AG08396 (cell line): ENCODE measurements around the gene BCDIN3D.
"Not testable (repeated sequence)": the region's sequence is repeated elsewhere in the genome, so short reads cannot be mapped to it uniquely, and the experiment has no call there.

Experiments
- DNase-seq: peaks from one replicate; pipeline ENCODE4 v3.0.0; 2012; ENCODE audit warnings: low spot score, mixed read lengths

BCDIN3D gene, protein sequence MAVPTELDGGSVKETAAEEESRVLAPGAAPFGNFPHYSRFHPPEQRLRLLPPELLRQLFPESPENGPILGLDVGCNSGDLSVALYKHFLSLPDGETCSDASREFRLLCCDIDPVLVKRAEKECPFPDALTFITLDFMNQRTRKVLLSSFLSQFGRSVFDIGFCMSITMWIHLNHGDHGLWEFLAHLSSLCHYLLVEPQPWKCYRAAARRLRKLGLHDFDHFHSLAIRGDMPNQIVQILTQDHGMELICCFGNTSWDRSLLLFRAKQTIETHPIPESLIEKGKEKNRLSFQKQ

GRCh38 chr12:49842519-49843352 lies at the start of gene BCDIN3D:
Gene BCDIN3D, minus strand, starts transcription at chr12:49843106. Its CDS starts 19 bp downstream, at chr12:49843087.
- peak; percentile 91 for DNase-seq

DNA sequence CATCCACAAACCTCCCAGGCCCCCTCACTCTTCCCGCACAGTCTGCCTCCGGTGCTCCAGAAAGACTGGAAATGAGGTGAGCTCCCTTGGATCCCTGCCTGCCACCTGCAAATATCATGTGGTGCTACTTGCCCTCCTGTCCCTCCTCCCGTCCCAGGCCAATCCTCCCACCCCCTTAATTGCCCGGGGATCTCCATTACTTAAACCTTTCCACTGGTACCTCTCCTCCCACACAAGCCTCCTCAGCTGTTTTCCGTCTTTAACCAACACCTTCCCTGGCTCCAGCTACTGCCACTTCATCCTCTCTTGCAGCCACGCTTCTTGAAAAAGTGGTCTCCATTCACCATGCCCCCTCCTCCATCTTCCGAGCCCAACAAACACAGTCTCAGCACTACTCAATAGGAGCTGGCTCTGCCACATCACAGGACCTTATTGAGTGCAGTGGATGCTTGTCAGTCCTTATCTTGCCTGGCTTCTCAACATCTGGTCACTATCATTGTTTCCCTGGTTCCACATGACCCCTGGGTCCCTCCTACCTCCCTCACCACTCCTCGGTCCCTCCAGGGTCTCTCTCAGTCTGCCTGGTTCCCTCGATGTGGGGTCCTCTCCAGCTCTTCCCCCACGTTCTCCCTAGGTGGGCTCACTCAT lies 49.3 kb upstream of the BCDIN3D start:
- DNase-seq, result no peak

DNA sequence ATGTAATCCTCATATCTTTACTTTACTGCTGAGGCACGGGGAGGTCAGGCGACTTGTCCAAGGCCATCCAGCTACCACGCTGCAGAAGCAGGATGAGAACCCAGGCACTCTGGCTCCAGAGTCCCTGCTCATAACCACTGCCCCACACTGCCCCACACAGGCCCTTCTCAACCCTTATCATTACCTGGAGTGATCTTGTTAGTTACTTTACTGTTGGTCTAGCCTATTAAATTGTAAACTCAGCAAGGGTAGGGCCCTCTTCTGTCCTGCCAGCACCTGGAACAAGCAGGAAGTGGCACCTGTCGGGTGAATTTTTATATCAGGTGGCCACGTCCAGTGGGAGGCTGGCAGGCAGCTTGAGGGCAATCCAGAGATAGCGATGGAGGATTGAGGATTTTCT lies 48.6 kb upstream of the BCDIN3D start:
- DNase-seq, result no peak

DNA sequence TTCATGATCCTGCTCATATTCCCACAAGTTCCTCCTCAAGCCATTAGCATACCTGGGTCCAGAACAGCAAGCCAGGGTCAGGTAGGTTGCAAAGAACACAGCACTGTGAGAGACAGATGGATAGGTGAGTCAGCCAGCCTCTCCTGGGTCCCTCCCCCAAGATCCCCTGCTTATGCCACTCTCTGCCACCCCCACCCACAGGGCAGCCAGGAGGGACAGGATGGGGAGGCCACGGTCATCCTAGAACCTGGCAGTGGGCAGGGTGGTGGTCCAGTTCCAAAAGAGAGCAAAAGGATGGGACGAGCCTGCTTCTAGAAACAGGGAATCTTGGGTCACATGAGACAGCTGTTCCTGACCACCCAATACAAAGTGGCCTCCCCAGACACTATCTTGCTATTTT lies 48.1 kb upstream of the BCDIN3D start:
- DNase-seq, result no peak

DNA sequence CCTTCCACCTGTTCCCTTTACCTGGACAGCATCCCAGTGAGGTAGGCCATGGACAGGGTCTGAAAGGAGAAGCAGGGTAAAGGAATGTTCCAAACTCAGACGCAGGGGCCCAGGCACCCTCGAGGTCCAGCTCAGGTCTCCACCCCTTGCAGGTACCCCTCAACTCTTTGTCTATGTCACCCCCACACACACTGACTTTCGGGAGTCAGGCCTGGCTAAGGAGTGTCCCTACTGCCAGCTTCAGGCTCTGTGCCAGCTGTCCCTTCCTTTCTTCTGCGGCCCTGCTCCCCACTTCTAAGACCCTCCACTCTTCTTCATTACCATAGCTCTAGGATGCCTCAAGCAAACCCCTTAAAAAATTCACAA lies 47.2 kb upstream of the BCDIN3D start:
- no peak for DNase-seq

DNA sequence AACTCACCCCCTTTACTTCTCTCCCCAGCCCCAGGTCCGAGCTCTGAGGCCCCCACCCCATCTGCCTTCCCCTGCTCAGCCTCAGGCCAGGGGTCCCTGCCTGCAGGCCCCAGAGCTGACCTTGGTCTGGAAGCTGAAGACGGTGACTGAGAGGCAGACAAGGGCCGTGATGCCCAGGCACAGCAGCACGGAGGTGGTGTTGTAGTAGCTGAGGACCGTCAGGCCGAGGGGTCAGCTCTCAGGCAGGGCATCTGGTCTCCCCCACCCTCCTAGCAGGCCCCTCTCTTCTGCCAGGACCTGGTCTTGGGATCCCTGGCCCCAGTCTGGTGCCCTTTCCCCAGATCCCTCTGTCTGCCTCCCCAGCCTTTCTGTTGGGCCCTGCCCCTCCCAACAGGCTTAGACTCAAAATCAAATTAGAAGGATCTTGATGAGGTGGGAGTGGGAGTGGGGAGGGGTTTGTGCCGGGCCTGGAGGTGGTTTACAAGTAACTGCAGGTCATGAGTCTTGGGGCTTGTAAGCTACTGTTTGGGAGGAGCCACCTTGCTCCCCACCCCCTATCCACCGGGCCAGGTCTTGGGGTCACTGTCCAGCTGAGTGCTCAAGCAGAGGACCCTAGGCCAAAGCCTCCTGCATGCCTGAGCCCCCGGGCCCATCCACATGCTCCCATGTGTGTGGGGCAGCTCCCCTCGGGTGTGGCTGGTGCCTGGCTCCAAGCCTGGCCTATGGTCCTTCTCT lies 46.6 kb upstream of the BCDIN3D start:
- DNase-seq, result no peak

- no peak for DNase-seq
Measured at GRCh38 chr12:49888461-49889151, 45.7 kb upstream of the BCDIN3D start.

DNA sequence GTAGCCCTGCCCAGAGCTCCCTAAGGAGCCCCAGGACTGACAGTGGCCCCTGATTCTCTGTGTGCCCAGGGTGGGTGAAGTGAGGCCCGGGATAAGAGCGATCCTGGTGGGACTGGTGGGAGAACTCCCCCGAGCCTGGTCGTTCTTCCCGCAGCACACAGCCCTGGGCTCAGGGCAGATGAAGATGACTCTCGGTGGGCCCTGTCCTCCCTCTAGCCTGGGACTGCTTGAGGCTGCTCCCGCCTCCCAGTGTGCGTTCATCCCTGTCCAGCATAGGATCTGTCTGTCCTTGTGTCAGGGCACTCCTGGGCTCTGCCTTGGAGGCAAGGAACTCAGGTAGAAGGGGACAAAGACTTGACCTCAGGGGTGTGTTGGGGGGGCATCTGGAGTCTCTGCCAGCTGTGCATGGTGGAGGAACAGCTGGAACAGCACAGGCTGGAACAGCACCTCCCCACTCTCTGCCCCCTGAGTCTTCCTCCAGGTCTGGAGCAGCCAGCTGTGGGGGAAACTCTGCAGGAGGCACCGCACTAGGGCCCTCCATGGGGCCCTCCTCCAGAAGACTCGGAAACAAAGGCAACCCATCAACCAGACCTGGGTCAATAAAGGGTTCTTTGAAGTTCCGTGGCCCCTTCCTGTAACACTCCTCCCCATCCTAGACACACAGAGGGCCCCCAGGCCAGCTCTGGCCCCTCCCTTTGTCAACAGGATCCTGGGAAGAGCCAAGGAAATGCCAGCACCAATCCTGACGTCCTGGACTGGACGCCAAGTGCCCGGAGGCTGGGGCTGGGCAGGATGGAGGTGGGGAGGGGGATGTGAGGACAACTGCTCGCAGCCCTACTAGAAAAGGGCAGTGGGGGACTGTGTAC lies 44.9 kb upstream of the BCDIN3D start:
- no peak for DNase-seq

DNA sequence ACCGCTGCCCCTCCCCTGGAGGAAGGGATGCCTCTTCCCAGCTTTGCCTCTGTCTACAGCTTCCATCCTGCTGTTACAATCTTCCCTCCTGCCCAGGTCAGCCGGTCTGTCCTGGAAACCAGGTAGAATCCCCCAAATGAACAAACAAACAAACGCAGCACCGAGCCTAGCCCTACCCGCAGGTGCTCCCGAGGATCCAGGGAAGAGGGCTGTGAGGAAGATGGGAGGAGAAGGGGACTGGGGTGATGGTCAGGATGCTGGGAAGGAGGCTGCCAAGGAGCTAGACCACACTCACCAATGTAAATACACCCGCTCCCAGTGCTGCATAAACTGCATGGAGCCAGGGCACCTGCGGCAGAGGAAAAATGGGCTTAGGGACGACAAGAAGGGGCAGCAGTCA lies 44.2 kb upstream of the BCDIN3D start:
- no peak for DNase-seq

GRCh38 chr12:49885663-49886461 lies 43.0 kb upstream of the BCDIN3D start:
- DNase-seq, result no peak

DNA sequence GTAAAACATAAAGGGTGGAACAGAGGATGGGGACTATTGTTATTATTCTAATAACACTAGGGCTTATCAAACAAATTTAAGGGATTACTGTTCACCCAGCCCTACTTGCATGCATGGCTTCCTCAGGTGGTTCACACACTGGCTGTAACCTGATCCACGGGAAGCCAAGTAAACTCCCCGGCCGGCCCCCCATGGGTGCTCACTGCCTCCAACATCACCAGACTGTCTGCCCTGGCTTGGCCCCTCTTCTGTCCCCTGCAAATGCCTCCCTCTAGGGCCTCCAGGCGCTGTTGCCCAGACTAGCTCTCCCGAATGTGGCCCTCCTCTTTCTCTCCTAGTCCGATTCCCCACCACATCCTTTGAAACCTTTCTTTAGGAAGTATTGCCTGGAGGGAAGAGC lies 42.2 kb upstream of the BCDIN3D start:
- DNase-seq, result no peak

GRCh38 chr12:49882851-49883464 lies 40.1 kb upstream of the BCDIN3D start:
- no peak for DNase-seq

DNA sequence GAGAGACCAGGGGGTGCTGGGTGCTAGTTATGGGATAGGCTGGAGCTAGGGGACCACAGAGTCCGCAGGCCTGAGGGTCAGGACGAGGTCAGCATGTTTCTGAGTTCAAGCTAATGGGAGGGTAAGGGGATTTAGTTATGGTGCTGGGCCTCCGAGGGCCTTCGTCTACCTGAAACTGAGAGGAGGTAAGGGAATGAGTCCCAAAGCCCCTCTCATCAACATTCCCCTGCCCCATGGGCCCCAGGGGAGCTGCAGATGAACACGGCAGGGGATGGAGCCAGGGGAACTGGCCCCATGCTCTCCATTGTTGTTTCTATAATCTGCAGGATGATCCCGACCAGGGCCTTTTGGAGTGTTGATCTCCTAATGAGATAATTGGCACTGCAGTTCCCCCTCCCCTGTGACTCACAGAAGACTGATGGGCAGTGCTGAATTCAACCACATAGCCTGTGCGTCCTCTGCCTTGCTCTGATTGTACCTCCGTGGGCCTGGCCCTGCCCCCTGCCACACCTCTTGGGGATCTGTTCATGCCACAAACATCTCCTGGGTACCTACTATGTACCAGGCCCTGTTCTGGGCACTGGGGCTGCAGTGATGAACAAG lies 39.4 kb upstream of the BCDIN3D start:
- DNase-seq, result no peak

GRCh38 chr12:49881415-49882247 lies 38.7 kb upstream of the BCDIN3D start:
- no peak for DNase-seq

GRCh38 chr12:49880756-49881414 lies 38.0 kb upstream of the BCDIN3D start:
- no peak for DNase-seq

- DNase-seq, result not testable (repeated sequence)
Measured at GRCh38 chr12:49879065-49879464, 36.2 kb upstream of the BCDIN3D start.

DNA sequence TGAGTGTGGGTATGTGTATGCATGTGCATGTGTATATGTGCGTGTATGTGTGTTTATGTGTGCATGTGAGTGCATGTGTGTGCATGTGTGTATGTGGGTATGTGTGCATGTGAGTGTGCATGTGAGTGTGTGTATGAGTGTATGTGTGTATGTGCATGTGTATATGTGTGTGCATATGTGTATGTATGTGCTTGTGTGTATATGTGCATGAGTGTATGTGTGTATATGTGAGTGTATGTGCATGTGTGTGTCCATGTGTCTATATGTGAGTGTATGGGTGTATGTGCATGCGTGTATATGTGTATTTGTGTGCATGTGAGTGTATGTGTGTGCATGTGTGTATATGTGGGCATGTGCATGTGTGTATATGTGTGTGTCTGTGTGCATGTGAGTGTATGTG lies 35.1 kb upstream of the BCDIN3D start:
- no peak for DNase-seq

DNA sequence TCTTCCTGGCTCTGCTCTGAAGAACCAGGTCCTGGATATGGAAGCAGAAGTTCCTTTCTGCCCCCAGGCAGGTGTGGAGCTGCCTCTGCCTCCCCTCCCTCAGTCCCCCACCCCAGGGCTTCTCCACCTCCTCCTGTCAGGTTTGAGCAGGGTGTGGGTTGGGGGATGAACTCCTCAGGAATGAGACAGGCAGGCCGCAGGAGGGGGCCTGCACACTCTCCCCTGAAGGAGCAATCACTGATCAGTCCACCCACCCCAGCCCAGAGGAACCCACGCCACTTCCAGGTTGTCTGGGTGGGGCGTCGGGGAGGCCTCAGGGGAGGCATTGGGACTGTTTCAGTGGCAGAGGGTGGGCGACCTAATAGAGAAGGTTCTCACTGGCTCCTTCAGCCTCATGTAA lies 34.2 kb upstream of the BCDIN3D start:
- DNase-seq, result no peak
